Activated naive CD8-positive, alpha-beta T cell (primary cell): ENCODE measurements around the gene SCN1B.
"Not testable (repeated sequence)": the region's sequence is repeated elsewhere in the genome, so short reads cannot be mapped to it uniquely, and the experiment has no call there.

Experiments used
- H3K27ac Mint-ChIP-seq: one replicate; pipeline ENCODE4 v1.8.0; 2021; ENCODE audit warnings: mixed read lengths
- H3K27me3 Mint-ChIP-seq: one replicate; pipeline ENCODE4 v1.8.0; 2021; ENCODE audit warnings: mixed read lengths
- H3K36me3 Mint-ChIP-seq: one replicate; pipeline ENCODE4 v1.8.0; 2021; ENCODE audit warnings: mixed read lengths
- H3K4me1 Mint-ChIP-seq: one replicate; pipeline ENCODE4 v1.8.0; 2021; ENCODE audit warnings: low read depth, mixed read lengths
- H3K4me3 Mint-ChIP-seq: one replicate; pipeline ENCODE4 v1.8.0; 2021; ENCODE audit warnings: mild to moderate bottlenecking, mixed read lengths
- H3K9me3 Mint-ChIP-seq: one replicate; pipeline ENCODE4 v1.8.0; 2021; ENCODE audit warnings: low read depth, mixed read lengths

The SCN1B gene

GRCh38 chr19:35046461-35046860 is 16.2 kb downstream of the SCN1B start:
- Mint-ChIP-seq H3K4me1 (peaks cover 22% of the 10 kb centered on the region), H3K27me3 (peaks cover 2% of the 10 kb centered on the region), H3K4me3 (no peak overlapping the region), H3K36me3 (no peaks in the 10 kb centered on the region), H3K9me3 (no peaks in the 10 kb centered on the region), H3K27ac (no peak overlapping the region)

DNA sequence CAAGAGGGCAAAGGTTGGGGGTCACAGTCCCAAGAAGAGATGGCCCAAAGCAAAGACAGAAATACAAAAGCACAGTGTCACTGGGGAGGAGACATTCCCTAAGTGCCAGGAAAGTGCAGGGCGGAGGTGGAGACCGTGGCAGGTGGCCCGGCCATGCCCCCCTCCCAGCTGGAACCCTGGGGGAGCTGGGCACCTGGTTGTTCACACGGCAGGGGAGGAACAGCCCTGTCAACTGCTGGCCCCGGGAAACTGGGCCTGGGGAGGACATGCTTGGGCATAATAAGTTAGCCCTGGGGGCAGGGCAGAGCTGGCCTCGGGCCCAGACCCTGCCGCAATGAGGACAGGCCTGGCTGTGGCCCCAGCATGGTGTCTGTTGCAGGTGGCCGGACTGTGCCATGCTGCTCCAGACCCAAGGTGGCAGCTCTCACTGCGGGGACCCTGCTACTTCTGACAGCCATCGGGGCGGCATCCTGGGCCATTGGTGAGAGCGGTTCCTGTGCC is 18.7 kb downstream of the SCN1B start:
- Mint-ChIP-seq H3K9me3 (no peaks in the 10 kb centered on the region), H3K36me3 (no peaks in the 10 kb centered on the region), H3K27me3 (peaks cover 2% of the 10 kb centered on the region), H3K4me3 (no peak overlapping the region), H3K4me1 (peaks cover 16% of the 10 kb centered on the region), H3K27ac (no peak overlapping the region)

GRCh38 chr19:35049456-35049855 is 19.2 kb downstream of the SCN1B start:
- H3K4me1 Mint-ChIP-seq: peaks cover 14% of the 10 kb centered on the region

GRCh38 chr19:35050662-35051061 is 20.4 kb downstream of the SCN1B start:
- not testable (repeated sequence) for H3K9me3 Mint-ChIP-seq, H3K27ac Mint-ChIP-seq, H3K4me3 Mint-ChIP-seq, H3K36me3 Mint-ChIP-seq, H3K4me1 Mint-ChIP-seq, H3K27me3 Mint-ChIP-seq

More at GRCh38 chr19:35049456-35049855, 19.2 kb downstream of the SCN1B start:
- H3K36me3 Mint-ChIP-seq: no peaks in the 10 kb centered on the region
- peaks cover 2% of the 10 kb centered on the region for H3K27me3 Mint-ChIP-seq
- no peaks in the 10 kb centered on the region for H3K9me3 Mint-ChIP-seq
- no peak overlapping the region for H3K27ac Mint-ChIP-seq
- H3K4me3 Mint-ChIP-seq: no peak overlapping the region

DNA sequence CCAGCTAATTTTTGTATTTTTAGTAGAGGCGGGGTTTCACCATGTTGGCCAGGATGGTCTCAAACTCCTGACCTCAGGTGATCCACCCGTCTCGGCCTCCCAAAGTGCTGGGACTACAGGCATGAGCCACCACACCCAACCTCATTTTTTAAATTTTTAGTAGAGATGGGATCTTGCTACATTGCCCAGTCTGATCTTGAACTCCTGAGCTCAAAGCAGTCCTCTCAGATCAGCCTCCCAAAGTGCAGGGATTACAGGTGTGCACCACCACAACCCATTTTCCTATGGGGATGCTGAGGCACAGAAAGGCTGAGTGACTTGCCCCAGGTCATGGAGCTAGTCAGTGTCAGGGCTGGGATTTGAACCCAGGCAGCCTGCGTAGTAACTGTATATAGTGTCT is 21.0 kb downstream of the SCN1B start:
- H3K36me3 Mint-ChIP-seq, H3K27me3 Mint-ChIP-seq, H3K9me3 Mint-ChIP-seq, H3K27ac Mint-ChIP-seq, H3K4me1 Mint-ChIP-seq, H3K4me3 Mint-ChIP-seq: not testable (repeated sequence)

- Mint-ChIP-seq H3K9me3 (no peaks in the 10 kb centered on the region), H3K36me3 (no peaks in the 10 kb centered on the region), H3K4me3 (no peak overlapping the region), H3K4me1 (no peaks in the 10 kb centered on the region), H3K27ac (no peak overlapping the region), H3K27me3 (peaks cover 2% of the 10 kb centered on the region)
Measured at GRCh38 chr19:35051796-35052195, 21.5 kb downstream of the SCN1B start.

GRCh38 chr19:35052599-35053190 is 22.4 kb downstream of the SCN1B start:
- Mint-ChIP-seq H3K27me3 (peaks cover 2% of the 10 kb centered on the region), H3K4me3 (no peak overlapping the region), H3K4me1 (no peaks in the 10 kb centered on the region), H3K27ac (no peak overlapping the region), H3K36me3 (no peaks in the 10 kb centered on the region), H3K9me3 (no peaks in the 10 kb centered on the region)

- H3K4me3 Mint-ChIP-seq: no peak overlapping the region
- H3K27ac Mint-ChIP-seq: no peak overlapping the region
- H3K9me3 Mint-ChIP-seq: no peaks in the 10 kb centered on the region
- peaks cover under 1% of the 10 kb centered on the region for H3K27me3 Mint-ChIP-seq
- H3K4me1 Mint-ChIP-seq: no peaks in the 10 kb centered on the region
- no peaks in the 10 kb centered on the region for H3K36me3 Mint-ChIP-seq
Measured at GRCh38 chr19:35053667-35054293, 23.5 kb downstream of the SCN1B start.

DNA sequence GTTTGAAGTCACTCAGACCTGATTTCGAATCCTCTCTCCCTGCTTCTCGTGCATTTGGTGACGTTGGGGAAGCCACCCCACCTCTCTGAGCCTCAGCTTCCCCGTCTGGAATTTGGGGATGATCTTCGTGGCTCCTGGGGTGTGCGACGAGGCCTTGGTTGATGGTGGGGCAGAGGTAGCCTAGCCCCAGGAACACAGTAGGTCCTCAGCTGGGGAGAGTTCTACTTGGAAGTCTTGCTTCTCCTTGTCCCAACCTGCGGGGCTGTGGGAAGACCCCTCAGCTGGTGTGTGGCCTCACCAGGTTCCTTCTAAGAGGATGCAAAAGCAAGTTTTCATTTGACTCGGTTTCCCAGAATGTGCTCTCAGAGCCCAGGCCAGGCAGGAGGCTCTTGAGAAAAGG is 24.4 kb downstream of the SCN1B start:
- H3K4me3 Mint-ChIP-seq: no peak overlapping the region
- H3K9me3 Mint-ChIP-seq: no peaks in the 10 kb centered on the region

GRCh38 chr19:35055715-35056179 is 25.5 kb downstream of the SCN1B start:
- no peaks in the 10 kb centered on the region for H3K9me3 Mint-ChIP-seq
- H3K27ac Mint-ChIP-seq: no peak overlapping the region
- no peaks in the 10 kb centered on the region for H3K27me3 Mint-ChIP-seq
- H3K4me1 Mint-ChIP-seq: no peaks in the 10 kb centered on the region
- no peak overlapping the region for H3K4me3 Mint-ChIP-seq
- H3K36me3 Mint-ChIP-seq: no peaks in the 10 kb centered on the region

More for the DNA sequence above, 24.4 kb downstream of the SCN1B start:
- no peaks in the 10 kb centered on the region for H3K27me3 Mint-ChIP-seq
- H3K36me3 Mint-ChIP-seq: no peaks in the 10 kb centered on the region
- no peak overlapping the region for H3K27ac Mint-ChIP-seq
- no peaks in the 10 kb centered on the region for H3K4me1 Mint-ChIP-seq

- Mint-ChIP-seq H3K27ac (no peak overlapping the region), H3K27me3 (no peaks in the 10 kb centered on the region), H3K4me3 (no peak overlapping the region), H3K9me3 (no peaks in the 10 kb centered on the region), H3K36me3 (no peaks in the 10 kb centered on the region), H3K4me1 (no peaks in the 10 kb centered on the region)
Measured at GRCh38 chr19:35056513-35057063, 26.3 kb downstream of the SCN1B start.

DNA sequence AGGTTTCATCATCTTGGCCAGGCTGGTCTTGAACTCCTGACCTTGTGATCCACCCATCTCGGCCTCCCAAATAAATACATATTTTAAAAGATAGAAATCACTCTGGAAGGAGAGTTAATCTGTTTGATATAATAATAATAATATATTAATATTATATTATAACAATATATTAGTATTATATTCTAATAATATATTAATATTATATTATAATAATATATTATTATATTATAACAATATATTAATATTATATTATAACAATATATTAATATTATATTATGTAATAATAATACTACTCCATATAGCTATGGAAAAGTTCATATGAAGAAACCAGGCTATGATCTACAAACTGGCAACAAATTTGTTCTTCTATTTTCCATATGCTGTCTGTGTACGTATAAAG is 28.1 kb downstream of the SCN1B start:
- H3K9me3 Mint-ChIP-seq: no peaks in the 10 kb centered on the region
- no peaks in the 10 kb centered on the region for H3K4me1 Mint-ChIP-seq
- H3K36me3 Mint-ChIP-seq: no peaks in the 10 kb centered on the region
- H3K27ac Mint-ChIP-seq: no peak overlapping the region
- H3K27me3 Mint-ChIP-seq: no peaks in the 10 kb centered on the region
- no peak overlapping the region for H3K4me3 Mint-ChIP-seq

DNA sequence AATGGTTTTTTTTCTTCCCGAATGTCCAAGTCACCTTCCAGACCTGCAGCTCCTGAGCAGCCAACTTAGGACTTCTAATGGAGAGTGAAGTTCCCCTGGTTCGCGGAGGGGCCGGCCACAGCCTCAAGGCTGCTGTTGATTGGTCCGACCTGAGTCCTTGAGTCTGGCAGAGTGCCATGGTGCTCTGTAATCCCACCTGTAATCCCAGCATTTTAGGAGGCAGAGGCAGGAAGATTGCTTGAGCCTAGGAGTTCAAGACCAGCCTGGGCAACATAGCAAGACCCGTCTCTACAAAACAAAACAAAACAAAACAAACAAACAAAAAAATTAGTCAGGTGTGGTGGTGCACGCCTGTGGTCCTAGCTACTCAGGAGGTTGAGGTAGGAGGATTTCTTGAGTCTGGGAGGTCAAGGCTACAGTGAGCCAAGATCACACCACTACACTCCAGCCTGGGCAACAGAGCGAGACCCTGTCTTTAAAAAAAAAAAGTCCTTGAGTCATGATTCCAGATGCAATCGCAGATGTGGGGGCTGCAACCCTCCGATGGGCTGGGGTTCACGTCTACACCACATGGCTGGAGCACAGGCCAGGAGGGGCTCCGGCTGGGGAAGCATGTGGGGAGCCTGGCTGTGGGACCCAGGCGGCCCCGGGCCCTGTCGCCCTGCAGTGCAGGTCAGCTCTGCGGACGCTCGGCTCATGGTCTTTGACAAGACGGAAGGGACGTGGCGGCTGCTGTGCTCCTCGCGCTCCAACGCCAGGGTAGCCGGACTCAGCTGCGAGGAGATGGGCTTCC is 28.9 kb downstream of the SCN1B start:
- Mint-ChIP-seq H3K27me3 (no peaks in the 10 kb centered on the region), H3K4me3 (no peak overlapping the region), H3K9me3 (no peaks in the 10 kb centered on the region), H3K4me1 (peaks cover 5% of the 10 kb centered on the region), H3K27ac (no peak overlapping the region), H3K36me3 (no peaks in the 10 kb centered on the region)

DNA sequence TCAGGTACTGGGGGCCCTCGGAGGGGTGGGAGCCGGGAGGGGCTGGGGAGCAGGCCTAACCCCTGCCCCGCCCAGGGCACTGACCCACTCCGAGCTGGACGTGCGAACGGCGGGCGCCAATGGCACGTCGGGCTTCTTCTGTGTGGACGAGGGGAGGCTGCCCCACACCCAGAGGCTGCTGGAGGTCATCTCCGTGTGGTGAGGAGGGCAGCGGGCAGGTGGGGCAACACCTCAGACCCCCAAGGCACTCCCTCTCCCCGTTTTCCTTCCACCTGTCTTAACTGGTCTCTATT is 29.5 kb downstream of the SCN1B start:
- Mint-ChIP-seq H3K27ac (no peak overlapping the region), H3K27me3 (no peaks in the 10 kb centered on the region), H3K4me3 (no peak overlapping the region), H3K9me3 (no peaks in the 10 kb centered on the region), H3K4me1 (peaks cover 5% of the 10 kb centered on the region), H3K36me3 (no peaks in the 10 kb centered on the region)

- H3K4me3 Mint-ChIP-seq: no peak overlapping the region
- no peaks in the 10 kb centered on the region for H3K9me3 Mint-ChIP-seq
- H3K27me3 Mint-ChIP-seq: no peaks in the 10 kb centered on the region
- H3K4me1 Mint-ChIP-seq: peaks cover 5% of the 10 kb centered on the region
- no peaks in the 10 kb centered on the region for H3K36me3 Mint-ChIP-seq
- no peak overlapping the region for H3K27ac Mint-ChIP-seq
Measured at GRCh38 chr19:35060160-35060855, 30.0 kb downstream of the SCN1B start.
